HG02678 (cell line): ENCODE data around the gene SPAG4.

Source experiments
- ATAC-seq: cut with Tn5 transposase; IDR thresholded peaks from one replicate; pipeline ENCODE4 v1.9.1; 2021; ENCODE audit warnings: mild to moderate bottlenecking, moderate library complexity; ENCODE audit not compliant: unreplicated experiment

SPAG4 gene

GRCh38 chr20:35619196-35620095 lies 3.8 kb downstream of the SPAG4 start:
- peak; percentile 44 for ATAC-seq

- no peak for ATAC-seq
Measured at GRCh38 chr20:35620818-35621559, 5.4 kb downstream of the SPAG4 start.

GRCh38 chr20:35621560-35621946 lies 5.9 kb downstream of the SPAG4 start:
- no peak for ATAC-seq

- ATAC-seq, result no peak
Measured at GRCh38 chr20:35625584-35626385, 10.2 kb downstream of the SPAG4 start.

- no peak for ATAC-seq
Measured at GRCh38 chr20:35626386-35627001, 10.9 kb downstream of the SPAG4 start.

GRCh38 chr20:35627121-35627520 lies 11.5 kb downstream of the SPAG4 start:
- ATAC-seq, result no peak

DNA sequence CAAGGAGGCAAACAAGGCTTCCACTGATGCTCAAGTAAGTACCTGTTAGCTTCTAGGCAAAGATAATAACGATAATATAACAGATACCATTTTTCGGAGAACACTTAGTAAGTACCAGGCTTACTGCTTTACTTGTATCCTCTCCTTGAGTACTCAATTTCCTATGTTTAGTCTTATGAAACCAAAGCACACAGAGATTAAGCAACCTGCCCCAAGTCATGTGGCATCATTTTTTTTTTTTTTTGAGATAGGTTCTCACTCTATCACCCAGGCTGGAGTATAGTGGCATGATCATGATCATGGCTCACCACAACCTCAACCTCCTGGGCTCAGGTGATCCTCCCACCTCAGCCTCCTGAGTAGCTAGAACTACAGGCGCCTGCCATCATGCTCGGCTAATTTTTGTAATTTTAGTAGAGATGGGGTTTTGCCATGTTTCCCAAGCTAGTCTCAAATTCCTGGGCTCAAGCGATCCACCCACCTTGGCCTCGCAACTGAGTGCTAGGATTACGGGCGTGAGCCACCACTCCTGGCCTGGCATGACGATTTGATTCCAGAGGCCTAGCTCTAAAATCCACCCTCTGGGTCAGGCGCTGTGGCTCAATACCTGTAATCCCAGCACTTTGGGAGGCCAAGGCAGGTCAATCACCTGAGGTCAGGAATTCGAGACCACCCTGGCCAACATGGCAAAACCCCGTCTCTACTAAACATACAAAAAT lies 14.0 kb downstream of the SPAG4 start:
- ATAC-seq, result no peak

GRCh38 chr20:35630636-35631035 lies 15.0 kb downstream of the SPAG4 start:
- ATAC-seq, result no peak

DNA sequence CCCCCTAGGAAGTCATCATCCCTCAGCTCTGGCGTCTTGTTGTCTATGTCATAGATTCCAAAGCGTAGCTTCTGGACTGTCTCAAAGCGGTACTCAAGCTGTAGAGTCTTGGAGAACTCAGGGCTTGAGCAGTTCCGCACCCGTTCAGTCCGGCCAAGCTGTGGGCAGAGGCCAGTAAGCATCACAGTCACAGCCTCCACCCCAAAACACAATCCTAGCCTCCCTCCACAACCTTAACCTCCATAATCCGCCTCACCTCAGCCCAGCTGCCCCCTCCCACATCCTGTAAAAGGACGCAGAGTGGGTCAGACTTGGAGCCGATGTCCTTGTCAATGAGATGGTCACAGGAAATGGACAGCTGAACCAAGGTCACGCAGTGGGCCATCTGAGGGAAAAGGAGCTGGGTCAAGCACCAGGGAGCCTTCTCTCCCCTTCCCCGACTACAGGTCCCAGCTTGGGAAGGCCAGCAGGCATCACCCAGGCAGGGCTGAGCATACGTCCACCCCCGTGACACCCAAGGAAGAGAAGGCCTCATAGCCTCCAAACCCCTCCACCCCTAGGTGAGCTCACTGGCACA lies 17.0 kb downstream of the SPAG4 start:
- ATAC-seq, result no peak

DNA sequence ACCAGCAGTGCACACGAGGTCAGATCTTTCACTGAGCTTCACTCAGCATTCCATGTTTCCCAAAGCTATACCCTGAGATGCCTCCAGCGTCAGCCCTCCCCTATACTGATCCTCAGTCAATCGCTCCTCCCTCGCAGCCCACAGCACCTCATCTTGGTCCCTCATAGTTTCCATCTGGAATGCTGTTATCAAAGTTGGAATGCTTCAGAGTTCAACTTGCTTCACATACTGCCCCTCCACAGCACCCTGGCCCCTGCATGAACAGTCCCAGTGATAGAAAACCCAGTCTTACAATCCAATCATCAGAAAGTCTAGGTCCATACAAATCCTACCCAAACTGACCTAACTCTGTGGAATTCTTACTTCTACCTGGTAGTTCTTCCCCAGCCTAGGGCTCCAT lies 20.0 kb downstream of the SPAG4 start:
- ATAC-seq, result no peak

DNA sequence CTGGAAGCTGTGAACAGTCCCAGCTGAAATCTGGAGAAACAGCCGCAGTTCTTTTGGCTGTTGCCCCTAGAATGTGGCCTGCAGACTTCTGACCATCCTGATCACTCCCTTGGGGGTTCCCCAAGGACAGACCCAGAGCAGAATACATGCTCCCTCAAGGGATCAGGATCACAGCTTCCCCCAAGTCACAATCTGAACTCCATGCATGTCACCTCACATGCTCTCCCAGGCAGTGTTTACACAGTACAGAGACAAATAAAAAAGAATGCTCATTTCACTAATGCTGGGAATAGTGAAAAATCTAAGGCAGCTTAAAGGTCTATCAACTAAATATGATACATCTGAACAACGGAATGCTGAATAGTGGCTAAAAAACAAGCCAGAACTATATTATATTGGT lies 20.5 kb downstream of the SPAG4 start:
- ATAC-seq, result no peak

GRCh38 chr20:35637276-35637675 lies 21.6 kb downstream of the SPAG4 start:
- ATAC-seq, result no peak

DNA sequence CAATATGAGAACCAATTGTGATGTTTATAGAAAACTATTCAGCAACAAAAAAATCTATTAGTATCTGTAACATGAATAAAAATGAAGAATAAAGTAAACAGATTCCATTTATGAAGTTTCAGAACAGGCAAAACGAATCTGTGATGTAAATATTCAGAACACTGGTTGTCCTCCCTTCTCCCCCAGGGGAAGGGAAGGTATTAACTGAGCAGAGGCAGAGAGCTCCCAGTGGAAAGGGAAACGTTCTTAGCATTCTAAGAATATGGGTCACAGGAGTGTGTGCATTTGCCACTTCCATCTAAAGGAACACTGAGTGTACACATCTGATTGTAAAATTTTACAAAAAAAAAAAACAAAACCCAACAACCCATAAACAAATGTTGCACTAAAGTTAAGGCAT lies 23.1 kb downstream of the SPAG4 start:
- no peak for ATAC-seq

DNA sequence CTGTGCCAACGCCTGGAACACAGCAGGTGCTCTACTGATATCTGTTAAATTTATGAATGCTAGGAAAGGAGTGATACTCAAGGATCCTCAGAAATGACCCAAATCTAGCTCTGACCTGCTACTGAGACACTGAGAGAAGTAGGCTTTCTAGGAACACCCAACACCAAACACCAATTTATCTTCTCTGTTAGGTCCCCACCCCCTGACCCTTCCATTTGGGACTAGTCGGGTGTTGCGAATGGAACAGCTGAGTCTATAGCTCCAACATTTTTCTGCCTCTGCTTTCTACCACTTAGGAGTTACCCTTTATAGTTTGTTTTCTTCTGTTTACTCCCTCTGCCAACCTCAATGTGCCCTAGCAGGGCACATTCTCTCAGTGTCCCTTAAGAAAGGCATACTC lies 25.1 kb downstream of the SPAG4 start:
- no peak for ATAC-seq

DNA sequence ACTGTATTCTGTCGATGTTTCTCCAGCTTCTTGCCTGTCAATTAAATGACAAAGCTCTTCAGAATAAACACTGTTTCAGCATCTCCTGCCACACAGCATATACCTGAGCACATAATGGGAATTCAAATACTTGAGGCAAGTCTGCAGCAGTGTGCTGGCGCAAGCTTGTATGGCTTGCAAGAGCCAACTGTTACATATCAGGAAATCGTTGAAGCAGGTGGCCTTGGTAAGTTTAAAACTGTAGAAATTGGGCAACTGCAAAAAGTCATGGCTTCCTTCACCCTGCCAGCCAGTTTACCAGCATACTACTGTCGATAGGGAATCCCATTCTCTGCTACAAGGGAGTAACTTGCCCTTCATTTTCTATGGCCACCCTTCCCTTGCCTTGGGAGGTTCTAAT lies 26.1 kb downstream of the SPAG4 start:
- ATAC-seq, result no peak

GRCh38 chr20:35643045-35643444 lies 27.4 kb downstream of the SPAG4 start:
- no peak for ATAC-seq

- no peak for ATAC-seq
Measured at GRCh38 chr20:35644806-35645205, 29.2 kb downstream of the SPAG4 start.

- ATAC-seq, result no peak
Measured at GRCh38 chr20:35648836-35649235, 33.2 kb downstream of the SPAG4 start.

DNA sequence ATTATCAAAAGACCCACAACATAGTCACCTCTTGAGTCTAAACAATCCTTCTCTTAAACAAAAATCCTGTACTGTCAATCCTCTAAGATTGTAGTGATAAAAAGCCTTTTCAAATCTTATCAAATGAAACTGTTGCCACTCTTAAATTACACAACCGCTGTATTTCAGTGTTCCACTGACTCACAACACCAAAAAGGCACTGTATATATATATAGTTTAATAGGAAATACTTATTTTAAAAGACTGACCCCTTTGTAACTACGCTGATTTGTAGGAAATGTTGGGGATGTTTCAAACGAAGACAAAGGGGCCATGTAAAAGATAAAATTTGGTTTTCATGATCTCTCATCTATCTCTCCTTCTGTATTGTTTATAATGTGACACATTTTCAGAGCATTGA lies 35.0 kb downstream of the SPAG4 start:
- no peak for ATAC-seq

- ATAC-seq, result no peak
Measured at GRCh38 chr20:35651958-35652357, 36.3 kb downstream of the SPAG4 start.
